Stimulated activated naive CD4-positive, alpha-beta T cell (primary cell): ENCODE measurements around the gene HINT3.
"Not testable (repeated sequence)": the region's sequence is repeated elsewhere in the genome, so short reads cannot be mapped to it uniquely, and the experiment has no call there.

Source experiments
- DNase-seq, 6 experiments: peaks; one replicate each; lab custom pipeline; 2025; lab: John Stamatoyannopoulos, UW

Gene HINT3

DNA sequence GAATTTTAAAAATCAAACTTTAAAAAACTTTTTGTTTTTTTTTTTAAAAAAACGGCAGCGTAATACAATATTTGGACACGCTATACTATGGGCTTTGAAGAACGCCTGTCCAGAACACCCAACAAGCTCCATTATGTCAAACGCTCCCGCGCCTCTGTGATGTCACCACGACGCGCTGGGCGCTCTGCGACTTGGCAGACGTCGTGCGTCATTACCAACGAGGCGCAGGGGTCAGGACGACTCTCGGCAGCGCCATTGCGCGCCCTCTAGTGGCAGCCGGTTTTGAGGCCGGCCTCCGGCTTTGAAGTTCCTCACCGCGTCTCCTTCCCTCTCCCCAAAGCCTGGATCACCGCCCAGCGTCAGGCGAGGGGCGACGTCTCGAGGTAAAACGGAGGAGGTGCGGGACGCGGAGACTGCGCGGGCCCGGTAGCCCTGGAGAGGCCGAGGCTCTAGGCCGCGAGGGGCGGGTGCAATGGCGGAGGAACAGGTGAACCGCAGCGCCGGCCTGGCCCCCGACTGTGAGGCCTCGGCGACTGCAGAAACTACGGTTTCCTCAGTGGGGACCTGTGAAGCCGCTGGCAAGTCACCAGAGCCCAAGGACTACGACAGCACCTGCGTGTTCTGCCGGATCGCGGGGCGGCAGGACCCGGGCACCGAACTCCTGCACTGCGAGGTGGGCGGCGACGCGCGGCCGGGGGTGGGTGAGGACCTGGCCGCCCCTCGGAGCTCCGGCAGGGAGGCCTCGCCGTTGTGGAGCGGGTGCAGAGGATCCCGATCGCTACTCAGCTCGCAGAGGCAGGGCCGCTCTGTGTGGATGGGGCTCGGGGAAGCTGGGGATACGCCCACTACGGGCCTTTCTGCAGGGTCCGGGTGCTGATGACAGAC, at the start of gene HINT3:
Gene HINT3, plus strand, starts transcription at position 265 of the 885 bp plus-strand sequence. Its CDS starts 208 bp downstream, at position 473.
- peak; percentile 94 to 97 (median 95) for DNase-seq

DNA sequence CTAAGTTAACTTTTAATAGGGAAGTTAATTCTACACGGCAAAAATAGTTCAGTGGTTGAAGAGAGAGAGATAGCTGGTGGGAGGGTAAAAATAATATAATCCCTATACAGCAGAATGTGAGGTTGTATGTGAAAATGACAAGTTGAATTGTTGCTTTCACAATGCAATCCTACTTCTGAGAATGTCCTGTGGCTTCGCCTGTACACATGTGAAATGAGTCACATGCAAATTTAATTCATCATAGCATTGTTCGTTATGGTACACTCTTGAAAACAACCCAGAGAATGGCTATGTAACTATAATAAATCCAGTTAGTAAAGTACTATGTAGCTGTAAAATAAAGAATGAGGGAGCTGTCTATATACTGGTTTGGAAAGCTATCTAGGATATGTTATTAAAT, 46.0 kb upstream of the HINT3 start:
- DNase-seq = no peak

DNA sequence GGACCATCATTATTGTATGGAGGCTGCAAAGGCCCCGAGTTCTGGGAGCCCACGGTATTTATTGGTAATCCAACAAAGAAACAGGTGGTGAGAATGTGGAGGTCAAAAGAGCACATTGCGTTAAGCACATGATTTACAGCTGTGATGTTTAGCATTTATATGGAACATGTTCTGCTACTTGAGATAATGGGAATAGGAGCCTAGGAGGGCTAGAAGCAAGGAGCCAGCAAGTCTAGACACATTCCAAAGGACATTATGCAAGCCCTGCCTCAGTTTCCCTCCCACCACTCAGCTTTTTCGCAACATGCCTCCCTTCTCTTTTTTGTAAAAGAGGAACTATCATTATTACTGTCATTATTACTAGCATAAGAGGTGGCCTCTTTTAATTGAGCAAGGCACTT, 45.5 kb upstream of the HINT3 start:
- DNase-seq = not testable (repeated sequence)

DNA sequence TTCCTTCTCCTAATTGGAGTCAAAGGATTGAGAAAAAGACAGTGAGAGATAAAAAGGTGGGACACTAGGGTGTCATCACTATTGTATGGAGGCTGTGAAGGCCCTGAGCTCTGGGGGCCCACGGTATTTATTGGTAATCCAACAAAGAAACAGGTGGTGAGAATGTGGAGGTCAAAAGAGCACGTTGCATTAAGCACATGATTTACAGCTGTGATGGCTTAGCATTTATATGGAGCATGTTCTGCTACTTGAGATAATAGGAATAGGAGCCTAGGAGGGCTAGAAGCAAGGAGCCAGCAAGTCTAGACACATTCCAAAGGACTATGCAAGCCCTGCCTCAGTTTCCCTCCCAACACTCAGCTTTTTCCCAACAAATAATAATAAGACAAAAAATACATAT, 44.1 kb upstream of the HINT3 start:
- not testable (repeated sequence) for DNase-seq

DNA sequence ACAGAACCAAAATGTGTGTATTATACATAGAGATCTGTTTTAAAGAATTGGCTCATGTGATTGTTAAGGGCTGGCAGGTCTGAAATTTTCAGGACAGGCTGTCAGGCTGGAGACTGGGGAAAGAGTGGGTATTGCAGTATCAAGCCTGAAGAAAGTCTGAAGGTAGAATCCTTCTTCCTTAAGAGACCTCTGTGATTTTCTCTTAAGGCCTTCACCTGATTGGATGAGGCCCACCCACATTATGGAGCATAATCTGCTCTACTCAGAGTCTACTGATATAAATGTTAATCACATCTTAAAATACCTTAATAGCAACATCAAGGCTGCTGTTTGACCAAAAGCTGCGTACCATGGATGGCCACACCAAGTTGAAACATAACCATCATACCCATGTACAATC, 43.4 kb upstream of the HINT3 start:
- no peak for DNase-seq

DNA sequence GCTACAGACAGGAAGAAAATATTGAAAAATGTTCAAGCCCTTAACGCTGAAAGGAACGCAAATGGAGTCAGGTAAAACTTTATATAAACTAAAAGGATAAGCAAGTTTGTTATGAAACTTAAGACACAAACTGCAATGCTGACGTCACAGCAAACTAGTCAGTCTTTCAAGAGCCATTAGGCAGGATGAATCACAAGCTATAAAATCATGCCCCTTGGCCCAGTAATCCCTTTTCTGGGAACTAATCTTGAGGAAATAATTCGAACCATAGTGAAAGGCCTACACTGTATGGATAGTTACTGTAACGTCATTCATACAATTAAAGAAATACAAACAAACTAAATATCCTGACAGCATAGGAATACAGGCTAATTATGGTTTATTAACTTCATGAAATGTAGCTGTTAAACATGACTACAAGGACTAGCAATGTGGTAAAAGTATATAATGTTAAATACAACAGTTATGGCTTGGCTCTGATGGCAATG, 42.7 kb upstream of the HINT3 start:
- no peak for DNase-seq

DNA sequence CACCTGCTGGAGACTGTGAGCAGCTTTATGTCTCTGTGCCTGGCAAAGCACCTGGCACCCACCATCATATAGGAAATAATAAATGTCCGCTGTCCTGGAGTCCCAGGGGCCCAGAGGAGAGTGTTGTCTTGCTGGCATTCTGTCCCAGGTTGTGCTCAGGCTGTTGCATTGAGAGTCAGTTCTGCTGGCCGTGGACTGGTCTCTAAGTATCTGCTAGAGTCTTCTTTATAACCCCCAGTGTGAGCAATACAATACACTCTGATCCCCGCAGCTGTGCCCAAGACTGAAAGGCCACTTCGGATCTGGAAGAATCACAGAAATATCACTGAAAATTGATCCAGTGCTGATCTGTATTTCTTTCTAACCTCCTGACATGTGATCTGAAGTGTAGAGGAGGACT, 38.3 kb upstream of the HINT3 start:
- DNase-seq = no peak

DNA sequence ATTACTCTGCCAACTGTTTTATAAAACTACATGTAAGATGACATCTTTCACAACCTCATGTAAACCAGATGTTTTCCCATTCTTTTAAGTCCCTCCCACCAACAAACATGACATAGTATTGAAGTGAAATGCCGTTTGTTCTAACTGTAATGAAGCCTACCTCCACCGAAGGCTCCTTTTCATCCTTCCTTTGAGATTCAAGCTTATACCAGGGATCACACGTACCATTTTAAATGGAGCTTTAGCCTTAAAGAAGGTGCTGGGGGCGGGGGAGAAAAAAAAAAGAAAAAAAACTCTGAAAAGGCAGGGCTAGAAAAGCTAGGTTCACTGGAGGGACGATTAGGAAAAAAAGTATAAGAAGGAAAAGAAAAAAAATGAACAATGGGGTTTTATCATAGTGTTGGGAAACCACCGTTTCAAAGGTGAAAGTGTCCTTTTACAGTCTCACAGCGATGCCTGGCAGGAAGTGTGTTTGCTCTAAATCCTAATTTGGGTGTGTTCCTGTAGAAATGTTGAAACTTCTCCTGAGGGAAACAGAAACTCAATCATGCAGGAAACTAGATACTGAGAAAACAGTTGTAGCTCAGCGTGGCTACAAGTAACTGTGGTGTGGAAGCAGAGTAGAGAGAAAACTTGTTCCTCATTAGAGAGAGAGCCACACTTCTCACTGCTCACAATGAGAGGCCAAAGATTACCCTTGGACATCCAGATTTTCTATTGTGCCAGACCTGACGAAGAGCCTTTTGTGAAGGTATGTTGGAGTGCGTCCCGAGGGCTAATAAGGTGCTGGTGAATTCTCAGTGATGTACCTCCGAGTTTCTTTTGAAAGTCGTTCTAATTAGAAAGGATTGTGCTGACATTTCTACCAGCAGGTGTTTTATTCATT, 37.6 kb upstream of the HINT3 start:
- peak in 5 of 6 experiments; percentile 10 to 30 (median 11) for DNase-seq

DNA sequence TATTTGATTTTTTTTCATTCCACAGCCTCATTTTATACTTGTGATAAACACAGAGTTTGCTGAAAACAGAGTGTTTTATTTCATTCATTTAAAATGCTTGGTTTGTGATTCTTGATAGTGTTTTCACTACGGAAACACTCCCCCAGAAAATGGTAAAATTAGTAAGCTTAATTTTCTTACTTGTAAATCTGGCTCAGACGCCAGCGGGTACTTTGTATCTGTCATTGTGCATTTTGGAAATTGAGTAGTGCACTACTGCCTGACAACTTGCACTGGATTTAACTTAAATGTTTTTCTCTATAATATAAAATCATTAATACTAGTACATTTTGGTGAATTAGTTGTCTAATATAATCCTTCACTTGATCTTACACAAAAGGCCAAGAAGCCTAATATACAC, 37.0 kb upstream of the HINT3 start:
- no peak for DNase-seq

DNA sequence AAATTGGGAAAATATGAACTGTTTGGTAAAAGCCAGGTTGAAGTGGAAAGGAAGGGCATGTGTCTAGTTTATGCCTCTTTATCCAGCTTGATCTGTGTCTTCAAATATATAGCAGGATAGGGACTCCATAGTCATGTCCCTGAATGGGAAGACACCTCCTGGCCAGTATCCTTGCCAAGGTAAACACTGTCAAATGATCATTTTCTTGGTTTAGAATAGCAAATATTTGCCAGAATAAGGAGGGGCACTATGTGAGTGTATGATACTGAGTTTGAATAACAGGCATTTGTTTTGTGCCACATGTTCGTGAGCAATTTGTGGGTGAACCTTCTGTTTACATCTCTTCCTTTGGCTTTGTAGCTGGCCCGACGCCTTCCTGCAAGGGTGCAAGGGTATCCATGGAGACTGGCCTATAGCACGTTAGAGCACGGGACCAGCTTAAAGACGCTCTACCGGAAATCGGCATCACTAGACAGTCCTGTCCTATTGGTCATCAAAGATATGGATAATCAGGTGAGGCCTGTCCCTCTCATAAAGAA, 34.2 kb upstream of the HINT3 start:
- DNase-seq = no peak

DNA sequence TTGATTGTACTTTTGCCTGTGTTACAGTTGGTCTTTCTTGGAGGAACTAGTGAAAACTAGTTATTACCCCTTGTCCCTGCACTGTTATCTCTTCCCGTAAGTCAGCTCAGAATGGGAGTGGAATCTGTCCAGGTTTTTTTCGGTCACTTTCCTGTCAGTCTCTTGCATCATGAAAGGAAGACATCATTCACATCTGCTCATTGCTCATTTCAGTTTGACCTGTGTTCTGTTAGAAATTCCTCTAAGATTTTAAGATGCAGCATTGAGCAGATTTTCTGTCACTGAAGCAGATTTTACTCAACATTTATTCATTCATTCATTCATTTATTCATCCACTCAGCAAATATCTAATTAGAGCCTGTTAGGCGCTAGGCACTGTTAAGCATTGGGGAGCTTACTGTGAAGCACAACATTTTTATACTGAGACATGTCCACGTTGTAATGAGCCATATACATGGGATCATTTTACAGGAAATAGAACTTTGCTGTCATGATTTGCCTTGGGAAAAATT, 33.1 kb upstream of the HINT3 start:
- DNase-seq = no peak

DNA sequence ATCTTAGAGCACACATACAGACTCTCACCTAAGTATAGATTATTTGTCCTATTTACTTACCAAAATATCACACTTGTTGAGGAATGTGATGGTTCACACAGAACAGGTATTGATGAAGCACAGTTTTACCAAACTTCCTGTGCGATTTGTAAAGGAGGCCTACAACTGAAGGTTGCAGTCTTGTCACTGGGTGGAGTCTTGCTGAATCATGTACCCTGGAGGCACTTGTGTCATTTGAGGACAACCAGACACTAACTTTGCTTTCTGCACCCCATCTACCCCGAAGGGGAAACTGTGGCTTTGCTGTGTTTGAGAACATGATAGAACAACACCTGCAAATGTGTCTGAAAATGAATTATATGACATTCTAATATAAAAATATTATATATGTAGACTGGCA, 32.4 kb upstream of the HINT3 start:
- DNase-seq = no peak

DNA sequence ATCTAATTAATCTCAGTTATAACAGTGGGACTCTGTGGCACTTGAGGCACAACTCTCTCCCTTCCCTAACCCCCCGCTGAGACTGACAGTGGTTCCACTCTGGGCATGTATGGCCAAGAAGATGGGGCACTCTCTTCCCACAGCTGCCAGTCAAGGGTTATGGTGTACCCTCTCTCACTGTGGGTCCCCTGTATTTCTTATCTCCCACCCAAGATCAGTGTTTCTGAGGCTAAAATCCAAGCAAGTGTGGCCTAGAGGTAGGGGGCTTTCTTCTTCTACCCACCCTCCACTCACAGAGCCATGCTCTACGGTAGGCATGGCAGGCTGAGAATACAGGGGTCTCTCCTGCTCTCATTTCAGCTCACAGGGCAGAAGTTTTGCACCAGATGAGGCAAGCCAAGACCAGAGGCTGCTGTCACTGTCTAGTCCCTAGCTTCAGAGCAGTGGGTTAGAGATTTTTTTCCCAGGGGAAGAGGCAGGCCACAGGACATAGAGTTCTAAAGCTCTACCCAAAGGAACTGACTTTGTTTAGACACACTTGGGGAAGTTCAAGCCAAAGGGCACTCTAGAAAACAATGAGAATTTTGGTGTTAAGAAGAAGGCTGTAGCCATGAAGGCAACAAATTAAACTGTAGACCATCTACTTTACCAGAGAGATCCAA, 31.7 kb upstream of the HINT3 start:
- DNase-seq = no peak

DNA sequence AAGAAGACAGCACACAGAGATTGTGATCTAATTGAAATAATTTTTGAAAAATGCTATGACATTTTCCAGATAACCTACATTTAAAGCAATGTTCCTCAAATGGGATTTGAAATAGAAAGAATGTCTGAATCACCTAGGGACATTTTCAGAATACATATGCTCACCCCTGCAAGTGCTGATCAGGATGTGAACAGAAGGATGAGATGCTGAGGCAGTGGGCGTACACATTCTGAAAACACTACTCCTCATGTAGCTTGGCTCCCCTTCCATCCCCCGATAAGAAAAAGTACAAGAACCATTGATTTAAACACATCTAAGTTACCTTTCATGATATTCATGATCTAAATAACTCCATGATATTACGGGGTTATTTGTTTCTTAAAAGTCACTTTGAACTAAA, 29.9 kb upstream of the HINT3 start:
- no peak for DNase-seq

DNA sequence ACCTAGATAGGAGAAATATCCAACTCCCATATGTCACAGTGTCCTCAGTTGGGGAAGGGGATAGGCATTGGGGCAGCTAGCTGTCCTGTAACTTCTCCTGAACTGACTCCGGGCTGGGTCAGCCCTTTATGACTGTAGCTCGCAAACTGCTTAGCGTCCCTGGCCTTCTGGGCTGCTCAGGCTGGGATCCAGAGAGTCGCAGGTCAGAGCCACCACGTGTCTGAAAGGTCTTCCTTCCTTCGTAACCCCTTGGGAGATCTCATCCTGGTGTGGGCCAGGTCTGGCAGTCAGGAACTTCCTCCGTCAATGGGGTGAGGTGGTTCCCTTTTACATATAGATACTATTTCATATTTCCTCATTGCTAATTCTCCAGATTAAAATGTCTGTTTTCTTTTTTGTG, 28.8 kb upstream of the HINT3 start:
- DNase-seq = no peak

DNA sequence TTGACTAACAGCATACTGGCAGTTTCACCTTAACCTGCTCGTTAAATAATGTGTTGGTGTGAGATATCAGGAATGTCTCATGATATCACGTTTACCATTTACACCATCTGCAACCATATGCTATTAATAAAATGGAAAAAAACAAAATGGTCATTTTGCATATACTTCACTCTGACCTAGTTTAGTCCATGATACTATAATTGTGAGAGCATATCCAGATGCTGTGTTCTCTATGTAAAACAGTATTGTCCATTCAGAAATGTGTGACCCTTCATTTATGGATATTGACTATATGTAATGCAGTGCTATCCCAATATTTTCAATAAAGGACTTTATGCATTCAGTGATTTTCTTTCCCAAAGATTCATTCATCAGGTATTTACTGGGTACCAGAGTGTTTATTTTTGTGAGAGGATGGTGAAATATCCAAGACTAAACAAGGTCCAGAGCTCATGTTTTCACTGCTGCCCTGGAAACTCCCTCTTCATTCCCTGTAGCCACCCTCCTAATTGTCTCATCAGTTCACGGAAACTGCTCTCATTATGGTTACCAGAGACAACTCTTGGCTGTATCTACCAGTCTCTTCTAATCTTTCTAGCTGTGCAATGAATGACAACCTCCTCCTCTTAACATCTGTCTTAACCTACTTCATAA, 25.7 kb upstream of the HINT3 start:
- no peak for DNase-seq

DNA sequence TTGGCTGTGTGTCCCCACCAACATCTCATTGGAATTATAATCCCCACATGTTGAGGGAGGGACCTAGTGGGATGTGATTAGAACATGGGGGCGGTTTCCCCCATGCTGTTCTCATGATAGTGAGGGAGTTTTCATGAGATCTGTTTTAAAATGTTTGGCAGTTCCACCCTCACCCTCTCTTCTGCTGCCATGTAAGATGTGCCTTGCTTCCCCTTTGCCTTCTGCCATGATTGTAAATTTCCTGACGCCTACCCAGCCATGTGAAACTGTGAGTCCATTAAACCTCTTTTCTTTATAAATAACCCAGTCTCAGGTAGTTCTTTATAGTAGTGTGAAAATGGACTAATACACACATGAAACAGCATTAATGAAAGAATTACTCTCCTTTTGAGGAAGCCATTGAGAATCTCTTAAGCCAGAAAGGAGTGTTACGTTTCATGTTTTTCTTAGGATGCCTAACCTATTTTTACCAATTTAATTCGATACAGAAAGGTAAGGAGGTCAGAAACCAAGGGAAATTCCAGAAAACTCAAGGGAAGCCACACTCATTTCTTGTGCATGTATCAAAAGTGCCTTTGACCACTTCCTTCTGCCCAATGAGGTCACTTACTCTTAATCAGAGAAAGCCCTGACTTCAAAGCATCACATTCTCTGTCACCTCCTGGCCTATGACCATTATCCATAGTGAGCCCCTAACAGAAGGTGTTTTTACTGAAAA, 24.7 kb upstream of the HINT3 start:
- DNase-seq = no peak

DNA sequence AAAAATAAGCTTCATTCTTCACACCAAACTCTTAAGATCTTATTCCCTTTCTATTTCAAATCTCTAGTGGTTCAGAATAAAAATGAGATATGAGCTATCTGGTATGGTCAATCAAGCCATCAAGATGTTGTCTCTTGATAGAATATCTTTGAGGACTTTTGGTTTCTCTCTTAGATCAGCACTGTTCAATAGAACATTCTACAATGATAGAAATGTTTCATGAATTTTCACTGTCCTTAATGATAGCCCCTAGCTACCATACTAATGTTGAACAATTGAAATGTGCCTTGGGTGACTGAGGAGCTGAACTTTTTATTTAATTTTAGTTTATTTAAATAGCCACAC, 24.1 kb upstream of the HINT3 start:
- DNase-seq = no peak

DNA sequence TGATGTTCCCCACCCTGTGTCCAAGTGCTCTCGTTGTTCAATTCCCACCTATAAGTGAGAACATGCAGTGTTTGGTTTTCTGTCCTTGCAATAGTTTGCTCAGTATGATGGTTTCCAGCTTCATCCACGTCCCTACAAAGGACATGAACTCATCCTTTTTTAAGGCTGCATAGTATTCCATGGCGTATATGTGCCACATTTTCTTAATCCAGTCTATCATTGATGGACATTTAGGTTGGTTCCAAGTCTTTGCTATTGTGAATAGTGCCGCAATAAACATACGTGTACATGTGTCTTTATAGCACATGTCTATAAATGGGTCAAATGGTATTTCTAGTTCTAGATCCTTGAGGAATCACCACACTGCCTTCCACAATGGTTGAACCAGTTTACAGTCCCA, 21.1 kb upstream of the HINT3 start:
- DNase-seq = not testable (repeated sequence)

DNA sequence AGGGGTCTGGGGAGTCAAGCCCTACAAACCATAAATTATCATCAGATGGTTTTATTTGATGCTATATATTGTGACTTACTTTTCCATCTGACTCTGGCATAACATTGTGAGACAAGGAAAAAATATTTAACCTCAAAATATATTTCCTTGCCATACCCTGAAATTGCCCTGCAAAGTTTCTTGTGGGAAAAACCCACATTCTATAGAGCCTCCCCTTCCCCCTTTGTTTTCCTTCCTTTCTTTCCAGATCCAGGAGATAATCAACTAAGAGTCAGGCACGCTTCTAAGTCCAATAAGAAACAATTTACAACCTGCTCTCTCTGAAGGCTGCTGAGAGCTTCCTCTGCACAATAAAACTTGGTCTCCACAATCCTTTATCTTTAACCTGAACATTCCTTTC, 17.5 kb upstream of the HINT3 start:
- DNase-seq = no peak

DNA sequence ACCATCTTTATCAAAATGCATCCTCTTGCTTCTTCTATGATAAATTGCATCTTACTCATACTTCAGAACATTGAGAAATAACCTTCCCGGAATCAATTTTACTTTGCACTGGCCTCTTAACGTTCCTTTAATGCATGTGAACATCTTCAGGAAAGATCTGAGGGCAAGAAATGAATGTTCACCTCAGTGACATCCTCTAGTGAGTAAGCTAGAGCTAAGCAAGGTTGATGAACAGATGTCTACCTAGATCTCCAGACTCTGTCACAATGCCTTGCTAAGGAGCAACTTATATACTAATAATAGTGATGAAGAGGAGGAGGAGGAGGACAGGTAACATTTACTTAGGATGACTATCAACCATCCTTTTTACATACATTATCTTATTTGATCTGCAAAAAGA, 16.8 kb upstream of the HINT3 start:
- DNase-seq = no peak
